Activated CD4-positive, alpha-beta T cell treated with anti-CD3 and anti-CD28 coated beads, Interleukin-2, amount 50 U/mL, for 48 hours (primary cell): ENCODE data around the gene SLC1A1.

Experiments
- DNase-seq, 2 experiments: peaks; one replicate each; pipeline ENCODE4 v3.0.0-alpha.2; 2020

SLC1A1 gene

GRCh38 chr9:4489919-4490704, at the start of gene SLC1A1:
SLC1A1 (plus strand) TSS chr9:4490468; CDS start chr9:4490680, 212 bp downstream.
- DNase-seq = peak; percentile 42 to 59

GRCh38 chr9:4442806-4443205, 47.5 kb upstream of the SLC1A1 start:
- no peak for DNase-seq

DNA sequence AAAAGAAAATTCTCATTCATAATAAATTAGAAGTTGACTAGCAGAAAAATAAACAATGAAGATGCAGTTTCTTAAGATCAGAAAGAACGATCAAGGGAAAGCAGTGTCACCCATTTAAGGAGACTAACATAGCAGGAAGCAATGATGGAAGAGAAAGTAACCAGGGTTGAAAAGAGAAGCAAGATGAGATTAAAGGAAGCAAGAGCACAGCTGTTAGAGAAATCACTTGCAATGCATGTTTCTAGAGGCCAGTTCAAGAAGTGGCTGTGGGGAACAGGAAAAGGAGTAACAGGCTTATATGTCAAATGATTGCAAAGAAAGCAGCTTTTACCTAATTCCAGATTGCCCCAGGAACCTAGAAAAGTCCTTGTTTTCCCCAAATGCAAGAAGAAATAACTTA, 46.8 kb upstream of the SLC1A1 start:
- DNase-seq = no peak

- no peak for DNase-seq
Observed at GRCh38 chr9:4461437-4461836, 28.8 kb upstream of the SLC1A1 start.

GRCh38 chr9:4463824-4464223, 26.4 kb upstream of the SLC1A1 start:
- no peak for DNase-seq

- DNase-seq = no peak
Observed at GRCh38 chr9:4464911-4465513, 25.3 kb upstream of the SLC1A1 start.

DNA sequence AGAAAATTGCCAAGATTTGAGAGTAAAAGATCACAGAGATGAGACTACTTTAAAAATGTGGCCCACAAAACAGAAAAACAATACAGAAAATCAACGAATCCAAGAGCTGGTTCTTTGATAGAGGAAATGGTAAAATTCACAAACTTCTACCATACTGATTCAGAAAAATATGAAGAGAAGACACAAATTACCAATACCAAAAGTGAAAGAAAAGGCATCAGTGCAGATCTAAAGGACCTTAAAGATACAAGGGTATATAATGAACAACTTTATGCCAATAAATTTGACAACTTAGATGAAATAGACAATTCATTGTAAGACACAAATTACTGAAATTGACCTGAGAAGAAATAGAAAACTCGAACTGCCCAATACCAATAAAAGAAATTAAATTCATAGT, 24.4 kb upstream of the SLC1A1 start:
- no peak for DNase-seq

GRCh38 chr9:4475301-4475700, 15.0 kb upstream of the SLC1A1 start:
- DNase-seq = no peak

GRCh38 chr9:4486176-4486575, 4.1 kb upstream of the SLC1A1 start:
- DNase-seq = no peak

GRCh38 chr9:4489562-4489918, 728 bp upstream of the SLC1A1 start:
- DNase-seq = no peak

- DNase-seq = peak; percentile 3 to 8
Observed at GRCh38 chr9:4490705-4491625, 697 bp downstream of the SLC1A1 start.

- no peak for DNase-seq
Observed at GRCh38 chr9:4491626-4491975, 1.3 kb downstream of the SLC1A1 start.

GRCh38 chr9:4494332-4494731, 4.1 kb downstream of the SLC1A1 start:
- DNase-seq = no peak

GRCh38 chr9:4494806-4495205, 4.5 kb downstream of the SLC1A1 start:
- no peak for DNase-seq

DNA sequence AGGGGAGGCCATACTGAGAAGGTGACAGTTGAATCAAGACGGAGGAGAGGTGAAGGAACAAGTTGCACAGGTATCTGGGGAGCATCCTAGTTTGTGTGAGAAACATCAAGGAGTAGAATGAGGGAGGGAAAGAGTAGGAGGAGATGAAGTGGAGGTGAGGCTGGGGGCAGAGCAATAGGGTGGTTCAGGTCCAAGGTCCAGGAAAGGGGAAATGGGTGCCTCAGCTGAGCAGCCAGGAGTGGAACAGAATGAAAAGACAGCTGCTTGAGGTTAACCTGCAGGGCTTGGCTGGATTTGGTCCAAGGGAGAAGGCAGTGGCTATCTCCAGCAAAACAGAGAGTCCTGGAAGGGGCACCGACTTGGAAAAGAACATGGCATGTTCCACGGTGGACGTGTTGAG, 5.3 kb downstream of the SLC1A1 start:
- DNase-seq = no peak

DNA sequence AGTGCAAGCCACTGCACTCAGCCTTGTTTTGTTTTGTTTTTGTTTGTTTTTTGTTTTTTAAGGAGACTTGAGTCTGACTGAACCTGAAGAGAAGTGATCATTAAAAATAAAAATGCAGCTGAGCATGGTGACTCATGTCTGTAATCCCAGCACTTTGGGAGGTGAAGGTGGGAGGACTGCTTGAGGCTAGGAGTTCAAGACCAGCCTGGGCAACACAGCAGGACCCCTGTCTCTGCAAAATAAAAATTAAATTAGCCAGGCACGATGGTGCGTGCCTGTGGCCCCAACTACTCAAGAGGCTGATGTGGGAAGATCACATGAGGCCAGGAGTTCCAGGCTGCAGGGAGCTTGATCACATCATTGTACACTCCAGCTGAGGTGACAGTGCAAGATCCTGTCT, 6.2 kb downstream of the SLC1A1 start:
- no peak for DNase-seq

- no peak for DNase-seq
Observed at GRCh38 chr9:4497395-4497794, 7.1 kb downstream of the SLC1A1 start.

- no peak for DNase-seq
Observed at GRCh38 chr9:4497855-4498254, 7.6 kb downstream of the SLC1A1 start.

GRCh38 chr9:4499917-4500316, 9.6 kb downstream of the SLC1A1 start:
- DNase-seq = no peak

DNA sequence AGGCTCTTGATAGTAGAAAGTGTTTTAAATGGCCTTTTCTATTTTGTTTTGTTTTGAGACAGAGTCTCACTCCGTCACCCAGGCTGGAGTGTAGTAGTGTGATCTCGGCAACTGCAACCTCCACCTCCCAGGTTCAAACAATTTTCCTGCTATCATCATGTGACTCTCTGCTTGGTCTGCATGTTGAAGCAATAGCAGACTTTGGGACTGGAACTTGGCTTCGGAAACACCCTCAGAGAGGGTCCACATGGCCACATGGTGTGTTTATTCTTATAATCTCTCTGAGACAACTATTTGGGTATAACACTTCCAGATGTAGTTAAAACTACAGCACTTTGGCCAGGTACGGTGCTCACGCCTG, 10.9 kb downstream of the SLC1A1 start:
- no peak for DNase-seq

- DNase-seq = no peak
Observed at GRCh38 chr9:4502444-4502843, 12.2 kb downstream of the SLC1A1 start.

DNA sequence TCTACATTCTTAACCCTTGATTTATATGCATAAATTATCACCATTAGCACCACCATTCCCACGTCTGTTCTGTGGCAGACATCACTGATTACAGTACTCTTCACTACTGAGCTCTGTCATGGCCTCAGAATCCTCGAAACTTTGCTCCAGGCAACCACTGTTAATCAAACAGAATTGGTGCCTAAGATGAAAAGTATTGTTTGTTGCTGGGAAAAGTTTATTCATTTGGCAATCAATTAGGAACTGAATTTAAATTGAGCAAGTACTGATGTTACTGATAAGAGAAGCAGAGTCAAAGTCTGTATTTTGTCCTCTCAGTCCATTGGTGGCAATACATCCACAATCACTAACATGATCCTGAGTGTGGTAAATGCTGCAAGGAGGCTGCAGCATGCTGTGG, 12.8 kb downstream of the SLC1A1 start:
- no peak for DNase-seq

- DNase-seq = no peak
Observed at GRCh38 chr9:4504250-4504649, 14.0 kb downstream of the SLC1A1 start.

GRCh38 chr9:4506490-4506889, 16.2 kb downstream of the SLC1A1 start:
- no peak for DNase-seq
